Femur (tissue), 1 donor: ENCODE measurements around the gene WDR5B.
"Not testable (repeated sequence)": the region's sequence is repeated elsewhere in the genome, so short reads cannot be mapped to it uniquely, and the experiment has no call there.

ENCODE experiments used
- DNase-seq: peaks from one replicate; pipeline ENCODE4 v3.0.0-alpha.2; 2017

The WDR5B gene

GRCh38 chr3:122415762-122416654 lies at the start of gene WDR5B:
Gene WDR5B, minus strand, starts transcription at chr3:122416062. Its CDS starts 534 bp downstream, at chr3:122415528.
- peak; percentile 99 for DNase-seq

GRCh38 chr3:122464659-122465058 lies 48.8 kb upstream of the WDR5B start:
- DNase-seq, result no peak

GRCh38 chr3:122462406-122462805 lies 46.5 kb upstream of the WDR5B start:
- DNase-seq, result no peak

GRCh38 chr3:122461806-122462205 lies 45.9 kb upstream of the WDR5B start:
- DNase-seq, result no peak

GRCh38 chr3:122458992-122459391 lies 43.1 kb upstream of the WDR5B start:
- DNase-seq, result no peak

- DNase-seq, result no peak
Measured at GRCh38 chr3:122457706-122458105, 41.8 kb upstream of the WDR5B start.

- no peak for DNase-seq
Measured at GRCh38 chr3:122456074-122456473, 40.2 kb upstream of the WDR5B start.

GRCh38 chr3:122451371-122451770 lies 35.5 kb upstream of the WDR5B start:
- DNase-seq, result no peak

GRCh38 chr3:122448218-122448617 lies 32.4 kb upstream of the WDR5B start:
- not testable (repeated sequence) for DNase-seq

- not testable (repeated sequence) for DNase-seq
Measured at GRCh38 chr3:122444491-122444887, 28.6 kb upstream of the WDR5B start.

- not testable (repeated sequence) for DNase-seq
Measured at GRCh38 chr3:122443762-122444490, 28.1 kb upstream of the WDR5B start.

- no peak for DNase-seq
Measured at GRCh38 chr3:122443090-122443489, 27.2 kb upstream of the WDR5B start.

GRCh38 chr3:122435950-122436349 lies 20.1 kb upstream of the WDR5B start:
- DNase-seq, result no peak

- DNase-seq, result no peak
Measured at GRCh38 chr3:122430371-122430770, 14.5 kb upstream of the WDR5B start.

GRCh38 chr3:122427857-122428471 lies 12.1 kb upstream of the WDR5B start:
- no peak for DNase-seq

GRCh38 chr3:122421836-122422235 lies 6.0 kb upstream of the WDR5B start:
- DNase-seq, result no peak

GRCh38 chr3:122421101-122421500 lies 5.2 kb upstream of the WDR5B start:
- no peak for DNase-seq

GRCh38 chr3:122416966-122417365 lies 1.1 kb upstream of the WDR5B start:
- no peak for DNase-seq

GRCh38 chr3:122415104-122415744 lies 638 bp downstream of the WDR5B start:
- DNase-seq, result peak; percentile 46

GRCh38 chr3:122414391-122414790 lies 1.5 kb downstream of the WDR5B start:
- DNase-seq, result no peak

GRCh38 chr3:122410639-122411038 lies 5.2 kb downstream of the WDR5B start:
- no peak for DNase-seq

GRCh38 chr3:122410111-122410510 lies 5.8 kb downstream of the WDR5B start:
- DNase-seq, result no peak

- DNase-seq, result no peak
Measured at GRCh38 chr3:122409446-122409845, 6.4 kb downstream of the WDR5B start.
